ENCODE data around the gene GALP.
"Not testable (repeated sequence)": the region's sequence is repeated elsewhere in the genome, so short reads cannot be mapped to it uniquely, and the experiment has no call there.

Gene GALP

DNA sequence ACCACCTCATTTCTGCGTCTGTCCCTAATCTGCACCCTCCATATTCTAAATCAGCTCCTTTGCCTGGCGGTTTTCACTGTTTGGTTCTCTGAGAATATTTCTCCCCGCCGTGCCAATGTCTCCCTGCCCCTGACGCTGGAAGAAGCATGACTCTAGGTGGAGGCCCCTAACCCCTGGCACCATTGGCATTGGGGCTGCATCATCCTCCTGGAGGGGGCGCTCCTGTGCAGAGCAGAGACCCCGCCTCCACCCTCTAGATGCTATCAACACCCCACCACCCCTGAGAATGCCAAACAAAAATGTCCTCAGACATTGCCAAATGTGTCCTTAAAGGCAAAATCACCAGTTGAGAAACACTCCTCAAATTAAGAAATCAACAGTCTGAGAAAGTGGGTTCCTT is 15.3 kb downstream of the GALP start:
- DNase-seq (ENCODE audit: low read depth): no peak

DNA sequence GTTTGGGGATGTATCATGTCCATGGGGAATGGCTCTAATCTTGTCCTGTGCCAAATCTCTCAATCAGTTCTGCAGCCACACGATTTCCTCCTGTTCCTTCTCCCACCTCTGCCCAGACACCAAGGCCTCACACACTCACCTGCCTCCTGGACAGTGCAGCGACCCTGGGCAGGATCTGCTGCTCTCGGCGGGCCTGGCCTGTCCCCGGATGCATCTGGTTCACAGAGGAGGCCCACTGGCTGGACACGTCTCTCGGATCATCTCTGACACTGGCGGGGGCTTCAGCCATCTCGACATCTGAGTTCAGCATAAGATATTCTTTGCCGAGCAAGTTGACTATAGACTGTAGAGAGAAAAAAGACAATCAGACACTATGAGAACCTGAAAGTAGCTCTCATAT is 15.9 kb downstream of the GALP start:
- DNase-seq (ENCODE audit: low read depth): no peak

DNA sequence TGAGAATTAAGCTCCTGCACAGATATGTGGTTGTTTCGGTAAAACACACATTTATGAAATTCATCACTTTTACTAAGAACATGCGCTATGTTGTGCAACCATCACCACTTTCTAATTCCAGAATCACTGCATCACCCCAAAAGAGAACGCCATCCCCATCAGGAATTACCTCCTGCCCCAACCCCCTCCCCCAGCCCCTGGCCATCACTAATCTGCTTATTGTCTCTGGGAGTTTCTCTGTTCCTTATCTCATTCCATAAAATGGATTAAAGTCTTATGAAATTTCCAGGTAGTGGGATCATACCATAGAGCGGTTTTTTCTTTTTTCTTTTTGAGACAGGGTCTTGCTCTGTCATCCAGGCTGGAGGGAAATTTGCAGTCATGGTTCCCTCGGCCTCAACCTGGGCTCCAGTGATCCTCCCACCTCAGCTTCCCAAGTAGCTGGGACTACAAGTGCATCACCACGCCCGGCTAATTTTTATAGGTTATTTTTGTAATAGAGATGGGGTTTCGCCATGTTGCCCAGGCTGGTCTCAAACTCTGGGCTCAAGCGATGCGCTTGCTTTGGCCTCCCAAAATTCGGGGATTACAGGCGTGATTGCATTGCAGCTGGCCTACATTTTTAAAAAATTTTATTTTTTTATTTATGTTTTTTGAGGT is 18.3 kb downstream of the GALP start:
- DNase-seq (ENCODE audit: low read depth): no peak

DNA sequence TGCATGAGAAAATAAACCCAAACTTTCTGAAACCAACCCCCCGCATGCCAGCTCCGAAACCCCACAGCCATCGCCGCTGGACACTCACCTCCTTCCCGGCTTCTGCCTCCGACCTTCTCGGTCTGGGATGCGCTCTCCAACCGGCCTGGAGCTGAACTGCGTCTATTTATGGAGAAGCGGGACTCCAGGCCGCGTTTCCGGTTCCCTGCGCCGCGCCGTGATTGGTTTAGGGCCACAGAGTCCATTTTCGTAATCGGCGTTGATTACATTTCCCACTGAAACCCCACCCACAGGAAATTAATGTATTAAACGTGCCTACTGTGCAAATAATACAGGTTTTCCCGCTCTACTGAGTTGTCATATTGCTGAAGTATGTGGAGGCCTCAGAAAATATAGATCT is 21.8 kb downstream of the GALP start, which contains the start of gene ZSCAN5B:
ZSCAN5B (minus strand) TSS at position 138 of the 400 bp plus-strand sequence. CDS start 4,731 bp downstream, outside the sequence.
- DNase-seq (ENCODE audit: low read depth): not testable (repeated sequence)

DNA sequence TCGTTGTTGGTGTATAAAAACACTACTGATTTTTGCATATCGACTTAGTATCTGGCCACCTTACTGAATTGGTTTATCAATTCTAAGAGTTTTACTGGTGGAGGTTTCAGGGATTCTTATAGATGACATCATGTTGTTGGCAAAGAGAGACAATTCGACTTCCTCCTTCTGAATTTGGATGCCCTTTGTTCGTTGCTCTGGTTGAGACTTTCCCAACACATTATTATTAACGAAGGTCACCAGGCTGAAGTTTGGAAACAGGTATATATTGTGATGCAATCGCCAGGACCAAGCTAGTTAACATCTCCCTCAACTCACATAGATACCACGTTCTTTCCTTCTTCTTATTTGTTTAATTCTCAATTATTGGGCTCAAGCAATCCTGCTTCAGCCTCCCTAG is 23.9 kb downstream of the GALP start:
- no peak for DNase-seq (ENCODE audit: low read depth)

DNA sequence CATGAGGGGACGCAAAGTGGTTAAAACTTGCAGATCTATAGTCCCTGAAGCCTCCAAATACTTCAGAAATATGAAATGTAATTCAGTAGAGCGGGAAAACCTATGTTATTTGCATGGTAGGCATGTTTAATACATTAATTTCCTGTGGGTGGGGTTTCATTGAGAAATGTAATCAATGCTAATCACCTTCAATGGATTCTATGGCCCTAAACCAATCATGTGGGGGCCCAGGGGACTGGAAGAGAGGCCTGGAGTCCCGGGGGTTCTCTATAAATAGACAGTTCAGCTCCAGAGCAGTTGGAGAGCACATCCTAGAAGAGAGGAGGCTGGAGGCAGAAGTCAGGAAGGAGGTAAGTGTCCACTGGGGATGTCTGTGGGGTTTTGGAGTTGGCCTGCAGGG is 26.2 kb downstream of the GALP start, which contains the start of gene ZSCAN5C:
ZSCAN5C (plus strand) TSS at position 301 of the 400 bp plus-strand sequence. CDS start 3,641 bp downstream, outside the sequence.
- no peak for DNase-seq (ENCODE audit: low read depth)

DNA sequence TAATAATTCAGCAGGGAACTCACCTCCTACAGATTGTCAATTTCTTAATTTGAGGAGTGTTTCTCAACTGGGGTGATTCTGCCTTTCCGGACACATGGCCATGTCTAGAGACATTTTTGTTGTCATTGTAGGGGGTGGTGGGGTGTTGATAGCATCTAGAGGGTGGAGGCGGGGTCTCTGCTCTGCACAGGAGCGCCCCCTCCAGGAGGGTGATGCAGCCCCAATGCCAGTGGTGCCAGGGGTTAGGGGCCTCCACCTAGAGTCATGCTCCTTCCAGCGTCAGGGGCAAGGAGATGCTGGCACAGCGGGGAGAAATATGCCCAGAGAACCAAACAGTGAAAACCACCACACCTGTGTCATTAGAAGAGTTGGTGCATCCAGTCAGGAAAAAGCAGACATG is 31.8 kb downstream of the GALP start:
- DNase-seq (ENCODE audit: low read depth): not testable (repeated sequence)

DNA sequence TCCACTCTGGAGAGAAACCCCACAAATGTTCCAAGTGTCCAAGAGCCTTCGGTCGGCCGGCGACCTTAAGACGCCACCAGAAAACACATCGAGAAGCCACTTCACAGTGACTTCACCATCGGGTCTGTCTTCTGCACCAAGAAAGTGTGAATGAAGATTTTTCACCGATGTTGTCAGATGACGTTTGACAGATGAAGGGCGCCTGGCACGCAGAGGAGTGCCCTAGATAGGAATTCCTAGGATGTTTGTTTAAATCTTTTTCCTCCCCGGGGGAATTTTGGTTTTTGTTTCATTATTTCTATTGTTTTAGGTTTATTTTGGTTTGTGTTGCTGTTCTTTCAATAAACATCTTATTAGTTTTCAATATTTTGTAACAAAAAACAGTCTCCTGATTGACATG is 33.3 kb downstream of the GALP start:
- DNase-seq (ENCODE audit: low read depth): no peak

DNA sequence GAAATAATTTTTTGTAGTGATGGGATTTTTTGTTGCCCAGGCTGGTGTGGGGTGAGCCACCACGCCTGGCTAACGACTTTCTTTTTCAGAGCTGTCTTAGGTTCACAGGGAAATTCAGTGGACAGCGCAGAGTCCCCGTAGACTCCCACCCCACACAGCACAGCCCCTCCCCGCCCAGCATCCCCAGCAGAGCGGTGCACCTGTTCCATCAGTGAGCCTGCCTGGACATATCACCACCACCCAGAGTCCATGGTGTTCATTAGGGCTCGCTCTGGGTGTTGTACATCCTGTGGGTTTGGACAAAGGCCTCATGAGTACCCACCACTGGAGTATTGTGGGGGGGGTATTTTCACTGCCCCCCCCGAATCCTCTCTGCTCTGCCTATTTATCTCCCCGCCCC is 34.2 kb downstream of the GALP start:
- not testable (repeated sequence) for DNase-seq (ENCODE audit: low read depth)

DNA sequence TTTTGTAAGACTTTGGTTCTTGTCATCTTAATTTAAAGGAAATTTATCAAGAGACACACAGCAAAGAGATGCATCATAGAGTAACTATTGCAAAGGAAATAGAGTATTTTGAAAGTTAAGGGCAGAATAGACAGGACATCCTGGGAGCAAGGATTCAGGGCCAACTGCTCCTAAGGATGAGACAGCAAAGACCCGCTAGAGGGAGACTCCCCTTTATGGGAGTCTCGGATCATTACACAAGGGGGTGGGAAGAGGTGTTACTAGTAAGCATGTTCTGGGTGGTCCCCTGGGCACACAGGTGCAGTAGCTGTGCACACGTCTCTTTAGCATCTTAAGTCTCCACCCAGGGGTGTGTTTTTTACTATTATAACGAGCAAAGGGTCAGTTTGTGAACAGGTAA is 35.9 kb downstream of the GALP start:
- DNase-seq (ENCODE audit: low read depth): no peak

DNA sequence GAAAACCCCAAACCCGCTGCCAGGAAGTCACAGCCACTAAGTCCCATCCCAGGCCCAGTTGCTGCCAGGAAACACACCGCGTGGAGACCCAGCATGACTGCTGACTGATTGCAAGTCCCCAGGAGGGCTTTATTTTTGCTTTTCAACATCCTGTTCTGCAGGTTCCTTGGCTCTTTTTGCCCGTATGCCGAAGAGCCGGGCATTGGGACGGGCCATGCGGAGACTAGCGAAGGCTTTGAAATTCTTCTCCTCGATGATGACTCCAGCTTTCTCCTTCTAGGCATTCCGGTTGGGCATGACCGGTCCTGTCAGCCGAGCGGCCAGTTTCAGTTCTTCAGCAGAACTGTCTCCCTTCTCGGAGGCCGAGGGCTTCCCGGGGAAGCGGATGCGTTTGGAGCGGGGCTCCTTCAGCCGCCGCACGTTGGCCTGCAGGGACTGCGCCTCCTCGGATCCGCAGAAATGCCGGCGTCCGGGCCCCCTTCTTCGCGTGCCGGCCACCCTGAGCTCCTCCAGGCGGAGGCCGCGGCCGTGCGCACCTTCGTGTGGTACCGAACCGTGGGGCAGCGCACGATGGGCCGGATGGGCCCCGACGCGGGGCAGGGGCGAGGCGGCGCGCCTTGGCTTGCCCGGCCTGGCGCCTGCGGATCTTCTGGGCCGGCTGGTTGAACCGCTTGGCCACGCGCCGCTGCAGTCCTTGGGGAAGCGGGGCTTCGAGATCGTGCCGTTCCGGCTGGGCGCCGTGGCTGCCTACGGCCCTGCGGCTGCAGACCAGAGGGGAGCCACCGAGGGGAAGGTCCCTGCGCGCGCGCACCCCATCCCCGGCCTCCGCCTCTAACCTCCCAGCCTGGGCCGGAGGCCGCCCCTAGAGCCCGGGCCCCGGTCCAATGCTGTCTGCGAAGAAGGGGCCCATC is 41.5 kb downstream of the GALP start:
- no peak for DNase-seq (ENCODE audit: low read depth)

DNA sequence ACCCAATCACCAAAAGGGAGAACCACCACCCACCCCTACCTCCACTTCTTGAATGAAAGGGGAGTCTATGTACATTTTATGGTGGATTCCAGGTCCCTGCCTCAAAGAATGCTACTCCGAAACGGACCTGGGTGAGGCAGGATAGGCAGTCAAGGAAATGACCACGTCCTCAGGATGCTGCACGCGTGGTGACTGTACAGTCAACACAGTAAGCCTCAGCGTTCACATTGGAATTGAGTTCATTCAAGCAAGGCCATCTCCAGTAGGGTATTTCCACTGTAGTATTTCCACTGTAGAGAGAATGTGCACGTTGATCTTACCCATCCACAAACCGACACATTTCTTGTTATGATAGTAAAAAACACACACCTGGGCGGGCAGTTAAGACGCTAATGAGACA is 43.2 kb downstream of the GALP start:
- no peak for DNase-seq (ENCODE audit: low read depth)

DNA sequence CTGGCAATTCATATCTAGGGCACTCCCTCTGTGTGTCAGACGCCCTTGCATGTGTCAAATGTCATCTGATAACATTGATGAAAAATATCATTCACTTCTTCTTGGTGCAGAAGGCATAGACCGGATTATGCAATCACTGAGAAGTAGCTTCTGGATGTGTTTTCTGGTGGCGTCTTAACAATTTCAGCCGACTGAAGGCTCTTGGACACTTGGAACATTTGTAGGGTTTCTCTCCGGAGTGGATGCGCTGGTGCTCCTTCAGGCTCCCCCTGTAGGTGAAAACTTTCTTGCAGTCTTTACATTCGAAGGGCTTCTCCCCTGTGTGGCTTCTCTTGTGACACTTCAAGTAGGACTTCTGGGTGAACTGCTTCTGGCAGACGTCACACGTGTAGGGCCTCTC is 45.6 kb downstream of the GALP start:
- not testable (repeated sequence) for DNase-seq (ENCODE audit: low read depth)

DNA sequence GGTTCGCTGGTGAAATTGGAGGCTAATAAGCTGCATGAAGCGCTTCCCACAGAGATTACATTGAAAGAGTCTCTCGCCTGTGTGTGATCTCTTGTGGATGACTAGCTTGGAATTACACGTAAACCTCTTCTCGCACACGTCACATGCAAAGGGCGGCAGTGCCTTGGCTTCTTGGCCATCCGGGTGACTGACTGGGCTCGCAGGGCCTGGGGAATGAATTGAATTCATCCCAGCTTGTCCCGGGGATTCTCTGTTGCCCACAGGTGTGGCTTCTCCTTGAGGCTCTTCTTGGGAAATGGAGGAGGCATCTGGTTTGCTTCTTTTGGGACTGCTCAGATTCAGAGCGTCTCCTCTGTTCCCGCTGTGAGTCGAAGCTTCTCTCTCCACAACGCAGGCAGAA is 46.0 kb downstream of the GALP start:
- no peak for DNase-seq (ENCODE audit: low read depth)

DNA sequence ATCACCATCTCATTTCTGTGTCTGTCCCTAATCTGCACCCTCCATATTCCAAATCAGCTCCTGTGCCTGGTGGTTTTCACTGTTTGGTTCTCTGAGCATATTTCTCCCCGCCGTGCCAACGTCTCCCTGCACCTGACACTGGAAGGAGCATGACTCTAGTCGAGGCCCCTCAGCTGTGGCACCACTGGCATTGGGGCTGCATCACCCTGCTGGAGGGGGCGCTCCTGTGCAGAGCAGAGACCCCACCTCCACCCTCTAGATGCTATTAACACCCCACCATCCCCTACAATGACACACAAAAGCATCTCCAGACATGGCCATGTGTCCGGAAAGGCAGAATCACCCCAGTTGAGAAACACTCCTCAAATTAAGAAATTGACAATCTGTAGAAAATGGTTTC is 47.1 kb downstream of the GALP start:
- DNase-seq (ENCODE audit: low read depth): no peak

DNA sequence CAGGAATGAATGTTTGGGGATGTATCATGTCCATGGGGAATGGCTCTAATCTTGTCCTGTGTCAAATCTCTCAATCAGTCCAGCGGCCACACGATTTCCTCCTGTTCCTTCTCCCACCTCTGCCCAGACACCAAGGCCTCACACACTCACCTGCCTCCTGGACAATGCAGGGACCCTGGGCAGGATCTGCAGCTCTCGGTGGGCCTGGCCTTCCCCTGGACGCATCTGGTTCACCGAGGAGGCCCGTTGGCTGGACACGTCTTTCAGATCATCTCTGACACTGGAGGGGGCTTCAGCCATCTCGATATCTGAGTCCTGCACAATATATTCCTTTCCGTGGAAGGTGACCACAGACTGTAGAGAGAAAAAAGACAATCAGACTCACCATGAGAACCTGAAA is 47.7 kb downstream of the GALP start:
- no peak for DNase-seq (ENCODE audit: low read depth)
